Testis (tissue), 2 donors: ENCODE measurements around the gene LNX1.

Source experiments
- POLR2A ChIP-seq: fragments of 450-650 bp; IDR thresholded peaks from one replicate; pipeline ENCODE4 v1.6.1; 2017; ENCODE audit warnings: antibody characterized with exemption, mild to moderate bottlenecking, moderate library complexity
- TF ChIP-seq, protein P1 (sequence below), 3 experiments: fragments of 450-650 bp in 2 of 3; fragments of 200-600 bp in 1 of 3; sonication (generic) in 1 of 3; IDR thresholded peaks; one replicate each; pipeline ENCODE4 v1.5.1; 2016 to 2019; ENCODE audit warnings: antibody characterized with exemption in 3 of 3, mild to moderate bottlenecking in 2 of 3, moderate library complexity in 1 of 3

DNA sequence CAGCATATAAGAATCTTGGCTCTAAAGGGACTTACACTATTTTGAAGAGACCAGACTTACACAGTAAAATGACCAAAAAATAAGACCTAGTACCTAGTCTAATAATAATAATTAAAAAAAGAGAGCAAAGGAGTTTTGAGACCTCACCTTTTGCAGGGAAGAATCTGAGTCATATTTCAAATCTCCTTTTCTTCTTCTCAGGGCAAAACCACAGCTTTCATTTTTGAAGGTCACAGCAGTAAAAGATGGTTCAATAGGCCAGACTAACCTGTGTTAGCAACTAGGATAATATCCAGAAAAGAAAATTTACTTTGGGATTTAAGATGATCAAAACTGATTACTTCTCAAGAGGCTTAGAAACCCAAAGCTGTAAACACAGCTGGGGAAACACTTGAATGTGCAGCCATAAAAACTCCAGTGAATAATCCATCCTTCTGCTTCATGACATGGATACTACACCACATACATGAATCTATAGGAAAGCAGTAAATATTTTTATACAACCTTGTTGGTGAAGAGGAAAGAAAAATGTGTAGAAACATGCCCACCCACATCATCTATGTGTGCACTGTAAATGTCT is 25.9 kb upstream of the LNX1 start:
- TF ChIP-seq, protein P1, sequence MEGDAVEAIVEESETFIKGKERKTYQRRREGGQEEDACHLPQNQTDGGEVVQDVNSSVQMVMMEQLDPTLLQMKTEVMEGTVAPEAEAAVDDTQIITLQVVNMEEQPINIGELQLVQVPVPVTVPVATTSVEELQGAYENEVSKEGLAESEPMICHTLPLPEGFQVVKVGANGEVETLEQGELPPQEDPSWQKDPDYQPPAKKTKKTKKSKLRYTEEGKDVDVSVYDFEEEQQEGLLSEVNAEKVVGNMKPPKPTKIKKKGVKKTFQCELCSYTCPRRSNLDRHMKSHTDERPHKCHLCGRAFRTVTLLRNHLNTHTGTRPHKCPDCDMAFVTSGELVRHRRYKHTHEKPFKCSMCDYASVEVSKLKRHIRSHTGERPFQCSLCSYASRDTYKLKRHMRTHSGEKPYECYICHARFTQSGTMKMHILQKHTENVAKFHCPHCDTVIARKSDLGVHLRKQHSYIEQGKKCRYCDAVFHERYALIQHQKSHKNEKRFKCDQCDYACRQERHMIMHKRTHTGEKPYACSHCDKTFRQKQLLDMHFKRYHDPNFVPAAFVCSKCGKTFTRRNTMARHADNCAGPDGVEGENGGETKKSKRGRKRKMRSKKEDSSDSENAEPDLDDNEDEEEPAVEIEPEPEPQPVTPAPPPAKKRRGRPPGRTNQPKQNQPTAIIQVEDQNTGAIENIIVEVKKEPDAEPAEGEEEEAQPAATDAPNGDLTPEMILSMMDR (IDR thresholded peaks at IDR 0.05) = no peak
- TF ChIP-seq POLR2A = no peak
